Right lobe of liver (tissue), 4 donors: Measurements from ENCODE around the gene GALNT12.

Source experiments
- CTCF ChIP-seq, 4 donors: fragments of 200-600 bp in 3 of 4; fragments of 450-650 bp in 1 of 4; IDR thresholded peaks; one replicate each; pipeline versions ENCODE4 v1.5.1 to v1.8.0; 2016 to 2022; ENCODE audit warnings: antibody characterized with exemption in 4 of 4, mild to moderate bottlenecking in 2 of 4
- POLR2A ChIP-seq: fragments of 450-650 bp; IDR thresholded peaks from one replicate; pipeline ENCODE4 v1.6.1; 2017; ENCODE audit warnings: antibody characterized with exemption, mild to moderate bottlenecking
- donor health status: DM: no; HTN: no; CAD: no.
- donor health status: DM: no; HTN: no; CAD: no.
- donor health status: DM: no; HTN: yes; CAD: no.

GRCh38 chr9:98894761-98895160 is 87.3 kb downstream of the GALNT12 start:
- TF ChIP-seq POLR2A (no peak), CTCF (IDR thresholded peaks at IDR 0.05) (no peak)
